SK-N-SH (cell line): ENCODE results near the gene BEST3.

ENCODE experiments used
- POLR2AphosphoS5 ChIP-seq: IDR thresholded peaks from 2 replicates; pipeline ENCODE4 v1.6.1; 2012; ENCODE audit warnings: low read depth, low read length
- RFX5 ChIP-seq: IDR thresholded peaks from 2 replicates; pipeline ENCODE4 v1.6.1; 2012; ENCODE audit warnings: mild to moderate bottlenecking, improper control_type of control experiment, low read length
- TEAD4 ChIP-seq: IDR thresholded peaks from 2 replicates; pipeline ENCODE4 v1.4.0; 2012; ENCODE audit warnings: mild to moderate bottlenecking, borderline replicate concordance; ENCODE audit not compliant: insufficient read depth
- TF ChIP-seq, protein P1 (sequence below): IDR thresholded peaks from 2 replicates; pipeline ENCODE4; 2012
- TF ChIP-seq, protein P2 (sequence below): fragments of 200-600 bp; sonication (generic); IDR thresholded peaks from 2 replicates; pipeline ENCODE4 v1.6.1; 2017; ENCODE audit warnings: antibody characterized with exemption, mild to moderate bottlenecking, moderate library complexity

DNA sequence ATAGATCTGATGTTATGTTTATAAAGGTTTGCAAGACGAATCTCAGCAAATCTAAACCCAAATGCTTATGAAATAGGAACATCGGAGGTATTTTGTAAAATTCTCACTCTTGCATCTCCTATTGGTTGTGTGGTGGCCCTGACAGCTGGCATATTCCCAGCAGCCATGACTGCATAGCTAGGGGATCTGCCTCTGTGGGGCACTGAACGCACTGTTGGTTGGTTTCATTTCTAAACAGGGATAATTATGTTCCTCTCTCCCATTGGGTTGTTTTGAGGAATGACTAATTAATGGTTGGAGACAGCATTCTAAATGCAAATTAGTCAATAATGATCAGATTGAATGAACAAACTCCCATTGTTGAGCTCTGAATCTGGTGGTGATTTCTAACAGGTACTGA is 2.7 kb upstream of the BEST3 start:
- TF ChIP-seq POLR2AphosphoS5: no peak
- no peak for TF ChIP-seq RFX5
- TF ChIP-seq, protein P1, sequence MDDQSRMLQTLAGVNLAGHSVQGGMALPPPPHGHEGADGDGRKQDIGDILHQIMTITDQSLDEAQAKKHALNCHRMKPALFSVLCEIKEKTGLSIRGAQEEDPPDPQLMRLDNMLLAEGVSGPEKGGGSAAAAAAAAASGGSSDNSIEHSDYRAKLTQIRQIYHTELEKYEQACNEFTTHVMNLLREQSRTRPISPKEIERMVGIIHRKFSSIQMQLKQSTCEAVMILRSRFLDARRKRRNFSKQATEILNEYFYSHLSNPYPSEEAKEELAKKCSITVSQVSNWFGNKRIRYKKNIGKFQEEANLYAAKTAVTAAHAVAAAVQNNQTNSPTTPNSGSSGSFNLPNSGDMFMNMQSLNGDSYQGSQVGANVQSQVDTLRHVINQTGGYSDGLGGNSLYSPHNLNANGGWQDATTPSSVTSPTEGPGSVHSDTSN: no peak
- TF ChIP-seq, protein P2, sequence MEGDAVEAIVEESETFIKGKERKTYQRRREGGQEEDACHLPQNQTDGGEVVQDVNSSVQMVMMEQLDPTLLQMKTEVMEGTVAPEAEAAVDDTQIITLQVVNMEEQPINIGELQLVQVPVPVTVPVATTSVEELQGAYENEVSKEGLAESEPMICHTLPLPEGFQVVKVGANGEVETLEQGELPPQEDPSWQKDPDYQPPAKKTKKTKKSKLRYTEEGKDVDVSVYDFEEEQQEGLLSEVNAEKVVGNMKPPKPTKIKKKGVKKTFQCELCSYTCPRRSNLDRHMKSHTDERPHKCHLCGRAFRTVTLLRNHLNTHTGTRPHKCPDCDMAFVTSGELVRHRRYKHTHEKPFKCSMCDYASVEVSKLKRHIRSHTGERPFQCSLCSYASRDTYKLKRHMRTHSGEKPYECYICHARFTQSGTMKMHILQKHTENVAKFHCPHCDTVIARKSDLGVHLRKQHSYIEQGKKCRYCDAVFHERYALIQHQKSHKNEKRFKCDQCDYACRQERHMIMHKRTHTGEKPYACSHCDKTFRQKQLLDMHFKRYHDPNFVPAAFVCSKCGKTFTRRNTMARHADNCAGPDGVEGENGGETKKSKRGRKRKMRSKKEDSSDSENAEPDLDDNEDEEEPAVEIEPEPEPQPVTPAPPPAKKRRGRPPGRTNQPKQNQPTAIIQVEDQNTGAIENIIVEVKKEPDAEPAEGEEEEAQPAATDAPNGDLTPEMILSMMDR: no peak
- TF ChIP-seq TEAD4: no peak
